ENCODE data around the gene FAM72A.
"Not testable (repeated sequence)": the region's sequence is repeated elsewhere in the genome, so short reads cannot be mapped to it uniquely, and the experiment has no call there.

Gene FAM72A

DNA sequence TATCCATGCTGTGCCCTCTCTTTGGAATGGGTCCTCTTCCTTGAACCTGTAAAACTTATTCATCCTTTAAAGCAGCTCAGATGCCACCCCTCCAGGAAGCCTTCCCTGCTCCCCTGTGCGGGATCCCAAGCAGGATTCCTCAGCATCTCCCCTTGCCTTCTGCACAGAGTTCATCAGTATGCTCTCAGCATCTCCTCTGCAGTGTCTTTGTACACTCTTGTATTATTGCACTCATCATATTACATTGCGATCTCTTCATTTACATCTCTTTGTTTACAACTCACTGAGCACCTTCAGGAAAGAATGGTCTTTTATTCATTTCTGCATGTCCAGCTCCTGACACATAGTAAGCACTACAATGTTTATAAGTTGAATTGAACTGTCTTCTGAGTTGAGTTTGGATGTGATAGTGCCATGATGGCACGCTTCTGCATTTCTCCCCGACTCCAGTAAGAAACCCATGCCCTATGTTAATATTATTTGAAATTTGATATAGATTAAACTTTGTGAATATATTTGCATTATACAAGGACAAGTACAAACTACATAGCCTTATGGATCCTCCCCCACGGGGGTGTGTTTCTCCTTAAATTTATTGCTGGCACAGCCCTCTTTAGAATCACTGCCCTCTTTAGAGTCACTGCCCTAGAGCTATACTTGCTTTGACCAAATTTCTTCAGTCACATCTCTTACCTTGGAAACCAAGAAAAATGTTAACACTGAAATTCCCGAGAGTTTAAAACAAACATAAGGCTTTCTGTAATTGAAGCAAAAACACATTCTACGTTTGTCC, 13.2 kb upstream of the FAM72A start:
- DNase-seq: not testable (repeated sequence)

DNA sequence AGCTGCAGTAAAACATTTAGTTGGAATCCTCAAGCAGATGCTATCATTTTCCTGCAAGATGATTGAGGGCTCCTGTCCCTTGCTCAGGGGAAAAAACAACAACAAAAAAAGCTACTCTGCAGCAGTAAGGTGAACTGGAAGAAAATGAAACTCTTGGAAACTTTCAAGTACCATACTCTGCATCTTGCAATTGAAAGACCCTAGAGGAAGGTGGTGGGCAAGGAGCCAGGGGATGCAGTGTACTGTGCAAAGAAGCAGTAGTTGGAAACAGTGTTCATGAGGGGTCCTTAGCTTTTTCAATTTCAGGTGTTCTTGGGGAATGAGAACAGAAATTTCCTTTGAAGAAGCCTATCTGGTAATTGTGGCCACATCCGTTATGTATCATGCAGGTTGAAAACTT, 8.2 kb upstream of the FAM72A start:
- not testable (repeated sequence) for DNase-seq

DNA sequence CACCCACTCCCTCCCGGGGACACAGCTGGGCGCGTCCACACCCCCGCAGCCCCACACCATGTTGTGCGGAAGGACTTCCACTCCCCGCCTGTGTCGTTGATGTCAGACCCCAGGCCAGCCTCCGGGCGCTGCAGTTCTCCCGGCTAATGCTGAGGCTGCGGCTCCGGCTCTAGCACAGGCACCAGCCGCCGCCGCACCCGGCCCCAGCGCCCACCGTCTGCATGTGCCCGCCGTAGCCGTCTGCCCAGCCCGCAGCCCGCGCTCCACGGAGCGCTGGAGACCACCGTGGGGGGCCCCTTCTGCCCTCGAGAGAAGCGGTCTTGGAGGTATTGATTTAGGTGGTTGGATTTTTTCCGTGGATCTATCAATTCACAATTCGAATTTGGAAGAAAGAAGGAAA, 2.9 kb upstream of the FAM72A start:
- DNase-seq: not testable (repeated sequence)

DNA sequence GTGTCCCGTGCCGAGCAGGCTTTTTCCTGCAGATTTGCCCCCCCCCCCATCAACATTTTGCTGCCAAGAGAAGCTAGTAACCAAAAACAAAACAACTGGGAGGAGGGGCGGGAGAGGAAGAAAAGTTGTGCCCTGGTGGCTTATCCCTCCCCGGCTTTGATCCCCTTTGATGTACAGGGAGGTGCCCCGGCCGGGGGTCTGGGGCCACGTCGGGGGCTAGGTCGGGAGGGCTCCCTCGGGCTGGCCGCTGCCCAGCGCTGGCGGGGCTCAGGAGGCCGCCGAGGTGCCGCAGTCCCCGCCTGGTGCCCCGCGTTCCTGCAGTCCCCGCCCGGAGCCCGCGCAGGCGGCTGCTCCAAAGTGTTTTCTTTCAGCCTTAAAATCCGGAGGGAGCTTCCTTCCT, 2.2 kb upstream of the FAM72A start:
- DNase-seq: not testable (repeated sequence)

DNA sequence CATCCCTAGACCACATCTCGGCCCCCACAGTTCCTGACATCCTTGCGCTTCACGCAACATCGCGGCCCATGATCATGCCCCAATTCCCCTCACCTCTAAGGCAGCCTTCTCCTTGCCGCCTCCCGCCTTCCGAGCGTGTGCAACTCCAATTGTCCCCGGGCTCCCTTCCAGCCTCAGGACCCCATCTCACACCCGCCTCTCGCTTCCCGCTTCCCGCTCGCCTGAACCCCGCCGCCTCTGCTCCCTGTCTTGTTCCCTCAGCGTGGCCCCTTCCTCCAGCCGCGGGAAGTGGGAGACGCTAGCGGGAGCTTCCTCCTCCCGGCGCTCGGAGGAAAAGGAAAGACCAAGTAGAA, 1.5 kb upstream of the FAM72A start:
- DNase-seq: not testable (repeated sequence)

DNA sequence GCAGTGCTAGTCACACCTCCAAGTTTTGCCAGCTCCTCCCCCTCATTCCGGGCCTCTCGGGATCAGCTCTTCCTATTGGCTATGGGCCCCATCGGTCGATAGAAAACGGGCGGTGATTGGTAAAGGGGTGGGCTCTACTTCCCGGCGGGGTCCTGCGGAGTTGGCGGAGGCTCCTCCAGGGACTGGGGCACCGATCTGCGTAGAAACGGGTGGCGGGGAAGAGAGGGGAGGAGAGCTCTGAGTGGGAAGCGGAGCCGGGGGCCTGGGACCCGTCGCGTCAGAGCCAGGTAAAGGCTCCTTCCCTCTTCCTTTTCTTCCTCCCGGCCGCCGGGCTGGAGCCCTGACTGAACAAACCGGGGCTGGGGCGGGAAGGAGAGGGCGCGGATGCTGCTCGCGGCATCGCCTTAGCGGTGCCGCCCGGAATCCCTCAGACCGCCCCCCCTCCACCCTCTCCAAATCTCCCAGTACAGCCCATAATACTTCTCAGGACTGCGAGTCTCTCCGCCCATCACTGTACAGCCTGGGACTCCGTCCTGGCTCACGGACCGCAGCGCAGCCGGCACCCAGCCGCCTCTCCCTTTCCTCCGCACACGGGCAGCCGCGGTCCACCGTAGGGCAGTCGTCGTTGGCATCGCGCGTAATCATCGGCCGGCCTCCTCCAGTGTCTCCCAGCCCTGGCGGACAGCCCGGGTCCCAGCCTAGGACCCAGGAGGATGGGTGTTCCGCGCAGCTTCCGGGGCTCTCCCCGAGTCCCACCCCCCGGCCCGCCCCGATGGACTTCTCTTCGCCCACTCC, 922 bp upstream of the FAM72A start, which contains the start of gene SRGAP2:
Gene SRGAP2, plus strand, starts transcription at position 178 of the 795 bp plus-strand sequence. CDS start 2,430 bp downstream, outside the sequence.
- peak; percentile 28 to 57 for DNase-seq

DNA sequence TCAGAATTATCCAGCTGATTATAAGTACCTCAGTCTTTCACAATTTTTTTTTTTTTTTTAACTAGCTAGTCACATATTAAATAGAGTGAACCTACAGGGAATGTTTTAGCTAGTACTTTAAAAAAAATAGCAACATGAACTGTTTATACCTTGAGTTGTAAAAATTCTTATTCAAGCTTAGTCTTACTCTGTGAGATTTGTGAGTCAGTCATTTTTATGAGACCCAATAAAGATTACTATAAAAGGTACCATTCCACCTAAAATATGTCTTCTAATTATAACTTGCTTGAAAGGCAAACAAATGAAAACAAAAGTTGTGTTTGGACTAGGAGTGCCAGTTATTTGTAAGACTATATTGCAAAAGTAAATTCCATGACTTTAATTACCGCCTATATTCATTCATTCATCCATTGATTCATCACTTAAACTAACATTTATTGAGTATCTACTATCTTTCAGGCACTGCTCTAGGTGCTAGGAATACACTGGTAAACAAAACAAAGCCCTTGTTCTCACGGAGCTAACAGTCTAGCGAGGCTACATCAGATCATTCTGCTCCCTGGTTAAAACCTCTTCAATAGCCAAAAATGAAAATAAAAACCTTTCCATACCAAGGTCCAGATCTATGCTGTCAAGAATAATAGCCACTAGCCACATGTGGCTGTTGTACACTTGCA, 5.8 kb downstream of the FAM72A start:
- DNase-seq: not testable (repeated sequence)

DNA sequence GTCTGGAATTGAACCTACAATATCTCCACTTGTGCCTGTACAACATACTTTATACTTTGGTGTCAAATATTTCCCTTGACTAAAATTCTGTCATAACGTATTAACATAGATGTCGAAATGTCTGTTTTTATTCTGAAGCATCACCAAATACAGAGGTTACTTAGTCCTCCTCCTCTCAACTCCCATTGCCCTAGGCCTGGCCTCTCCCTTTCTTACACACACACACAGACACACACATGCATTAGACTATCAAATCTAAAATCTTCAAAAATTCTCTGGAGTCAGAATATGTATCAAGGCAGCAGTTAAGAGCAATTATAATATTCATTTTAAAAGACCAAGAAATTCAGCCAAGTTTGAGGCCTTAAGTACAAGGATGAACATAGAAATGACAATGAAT, 7.5 kb downstream of the FAM72A start:
- not testable (repeated sequence) for DNase-seq

DNA sequence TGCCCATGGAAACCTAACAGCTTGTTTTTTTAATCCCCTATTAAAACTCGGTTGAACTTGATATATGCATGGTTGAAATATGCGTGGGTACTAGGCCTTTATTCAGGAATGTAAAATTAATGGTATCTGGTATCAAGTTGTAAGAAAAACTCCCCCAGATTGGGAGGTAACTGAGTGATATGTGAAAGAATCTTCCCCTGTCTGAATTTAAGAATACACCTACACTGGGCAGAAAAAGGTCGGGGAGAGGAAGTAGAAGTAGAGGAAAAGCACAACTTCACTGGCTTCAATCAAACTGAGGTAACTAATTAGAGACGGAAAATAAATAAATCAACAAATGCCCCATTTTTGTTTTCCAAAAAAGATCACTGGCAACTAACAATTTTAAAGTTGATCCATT, 15.8 kb downstream of the FAM72A start:
- not testable (repeated sequence) for DNase-seq

DNA sequence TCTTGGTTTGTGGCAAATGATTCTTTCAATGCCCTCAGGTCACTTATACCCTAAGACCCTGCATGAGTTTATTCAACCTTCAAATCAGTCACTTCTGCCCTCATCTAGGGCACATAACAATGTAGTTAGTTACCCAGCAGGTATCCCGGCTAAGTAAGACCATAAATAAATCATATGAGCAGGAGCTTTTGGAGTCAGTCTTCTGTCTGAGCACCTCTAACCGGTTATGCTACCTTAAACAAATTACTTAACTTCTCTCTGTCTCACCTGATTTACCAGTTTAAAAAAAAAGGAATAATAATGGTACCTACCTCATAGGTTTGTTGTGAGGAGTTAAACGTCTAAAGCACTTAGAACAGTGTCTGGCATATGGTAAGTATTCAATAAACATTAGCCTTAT, 16.9 kb downstream of the FAM72A start:
- not testable (repeated sequence) for DNase-seq

DNA sequence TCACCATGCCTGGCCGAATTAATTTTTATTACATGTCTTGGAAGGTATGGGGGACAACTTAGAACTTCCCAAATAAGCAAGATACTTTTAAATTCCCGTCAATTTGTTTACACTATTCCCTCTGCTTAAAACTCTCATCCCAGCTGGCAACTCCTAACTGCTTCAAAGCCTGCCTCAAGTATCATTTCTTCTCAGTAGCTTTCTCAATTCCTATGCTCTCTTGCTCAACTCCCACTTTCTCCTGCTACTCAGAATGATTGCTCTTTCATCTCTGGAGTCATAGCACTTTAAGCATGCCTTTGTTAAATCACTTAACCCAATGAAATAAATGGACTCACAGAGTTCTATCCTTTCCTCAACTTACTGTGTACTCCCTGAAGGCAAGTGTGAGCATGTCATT, 18.9 kb downstream of the FAM72A start:
- not testable (repeated sequence) for DNase-seq

DNA sequence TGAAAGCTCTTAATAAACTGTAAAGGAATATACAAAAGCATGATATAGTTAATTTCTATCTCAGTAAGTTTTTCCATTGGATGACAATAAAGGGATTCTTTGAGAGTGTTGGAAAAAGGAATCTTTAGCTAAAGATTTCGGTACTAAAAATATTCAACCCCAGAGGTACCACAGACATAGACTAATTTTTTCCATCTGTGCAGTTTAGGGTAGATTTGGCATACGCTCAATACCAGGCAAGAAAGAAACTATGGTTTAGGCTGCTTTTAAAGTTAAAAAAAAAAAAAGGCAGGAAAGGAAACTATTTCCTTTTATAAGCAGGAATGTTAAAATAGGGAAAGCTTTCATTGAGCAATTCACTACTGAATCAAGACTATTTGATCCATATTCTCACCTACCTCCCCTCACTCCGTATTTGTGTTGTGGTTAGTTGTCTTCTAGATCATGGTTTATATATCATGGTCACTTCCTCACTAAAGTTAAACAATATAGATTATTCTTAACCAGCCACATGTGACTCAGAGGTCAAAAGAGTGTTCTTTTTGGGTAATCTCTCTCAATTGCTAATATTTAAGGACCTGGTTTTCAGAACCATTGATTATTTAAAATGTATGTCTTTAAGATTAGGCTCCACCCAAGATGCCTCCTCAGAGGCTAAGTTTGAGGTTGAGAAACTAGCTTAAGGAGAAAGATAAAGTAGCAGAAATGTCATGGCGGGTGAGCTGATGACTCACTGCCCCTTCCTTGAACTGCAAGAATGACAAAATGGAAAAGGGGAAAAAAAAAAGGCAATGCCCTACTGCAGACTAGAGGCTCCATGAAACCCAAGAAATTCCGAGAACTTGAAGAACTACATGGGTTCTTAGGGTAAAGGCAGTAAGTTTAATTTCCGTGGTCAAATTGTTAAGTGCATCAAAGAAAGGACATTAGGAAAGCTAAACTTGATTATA, 20.0 kb downstream of the FAM72A start:
- not testable (repeated sequence) for DNase-seq

DNA sequence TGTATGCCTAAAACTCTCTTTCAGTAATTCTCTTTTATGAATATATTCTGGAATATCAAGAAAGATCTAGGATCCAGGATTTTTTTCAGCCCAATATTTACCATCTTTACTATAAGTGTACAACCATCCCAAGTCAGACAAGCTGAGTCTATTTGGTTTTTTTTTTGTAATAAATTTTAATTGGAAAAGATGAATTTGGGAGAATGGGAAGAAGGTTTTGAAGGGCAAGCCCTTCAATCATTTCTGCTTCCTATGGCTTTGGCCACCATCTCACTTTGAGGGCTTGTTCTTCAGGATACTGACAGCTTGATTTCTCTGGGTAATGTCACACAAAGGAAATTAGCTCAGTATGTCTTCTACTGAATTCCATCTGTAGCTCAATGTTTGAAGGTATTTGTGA, 23.0 kb downstream of the FAM72A start:
- DNase-seq: not testable (repeated sequence)

DNA sequence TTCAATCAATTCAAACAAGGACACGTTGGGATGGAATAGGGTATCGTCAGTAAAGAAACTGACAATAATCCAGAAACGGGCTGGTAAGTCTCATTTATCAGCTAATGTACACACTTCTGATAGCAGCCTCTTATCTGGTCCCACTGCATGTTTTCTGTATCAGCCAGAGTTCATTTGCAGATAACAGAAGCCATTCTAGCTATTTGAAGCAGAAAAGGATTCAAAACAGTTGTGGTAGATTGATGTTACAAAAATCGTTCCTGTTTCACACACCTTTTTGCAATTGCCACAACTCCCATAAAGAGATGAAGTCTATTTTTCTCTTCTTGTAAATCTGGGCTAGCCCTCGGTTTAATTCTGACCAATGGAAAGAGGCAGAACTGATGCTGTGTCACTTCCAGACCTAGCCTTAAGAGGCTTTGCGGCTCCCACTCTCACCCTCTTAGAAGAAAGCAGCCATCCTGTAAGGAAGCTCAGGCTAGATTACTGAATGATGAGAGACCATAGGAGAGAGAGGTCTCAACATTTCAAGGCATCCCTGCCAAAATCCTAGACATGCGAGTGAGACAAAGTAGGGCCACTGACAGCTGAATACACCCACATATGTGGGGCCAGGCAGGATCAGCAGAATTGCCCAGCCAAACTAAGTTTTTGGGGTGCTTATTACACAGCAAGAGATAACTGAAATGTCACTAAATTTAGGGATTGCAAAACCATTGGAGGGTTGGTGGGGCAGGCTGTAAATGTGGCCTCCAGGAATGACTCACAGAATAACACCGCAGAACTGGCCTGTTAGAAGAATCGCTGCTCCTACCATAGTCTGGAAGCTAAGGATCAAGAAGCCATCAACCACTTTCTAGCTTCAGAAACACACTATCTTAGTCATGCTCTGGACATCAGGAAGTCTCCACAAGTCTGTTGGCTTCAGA, 24.3 kb downstream of the FAM72A start:
- not testable (repeated sequence) for DNase-seq

DNA sequence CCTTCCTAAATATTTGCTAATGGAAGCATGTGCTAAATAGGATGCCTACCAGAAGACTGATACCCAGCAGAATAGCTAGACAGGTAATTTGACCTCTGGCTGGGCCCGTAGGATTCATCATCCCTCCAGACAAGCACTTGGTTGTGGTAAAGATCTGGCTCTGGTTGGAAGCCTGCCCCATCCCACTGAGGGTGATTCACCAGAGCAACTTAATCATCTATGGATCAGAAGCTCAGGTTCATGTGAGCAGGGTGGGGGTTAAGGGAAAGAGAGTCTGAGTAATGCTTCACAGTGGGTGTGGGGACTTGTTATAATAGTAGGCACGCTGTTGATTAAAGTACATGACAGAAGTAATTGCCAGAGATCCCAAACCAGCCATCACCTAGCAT, 26.5 kb downstream of the FAM72A start:
- not testable (repeated sequence) for DNase-seq

DNA sequence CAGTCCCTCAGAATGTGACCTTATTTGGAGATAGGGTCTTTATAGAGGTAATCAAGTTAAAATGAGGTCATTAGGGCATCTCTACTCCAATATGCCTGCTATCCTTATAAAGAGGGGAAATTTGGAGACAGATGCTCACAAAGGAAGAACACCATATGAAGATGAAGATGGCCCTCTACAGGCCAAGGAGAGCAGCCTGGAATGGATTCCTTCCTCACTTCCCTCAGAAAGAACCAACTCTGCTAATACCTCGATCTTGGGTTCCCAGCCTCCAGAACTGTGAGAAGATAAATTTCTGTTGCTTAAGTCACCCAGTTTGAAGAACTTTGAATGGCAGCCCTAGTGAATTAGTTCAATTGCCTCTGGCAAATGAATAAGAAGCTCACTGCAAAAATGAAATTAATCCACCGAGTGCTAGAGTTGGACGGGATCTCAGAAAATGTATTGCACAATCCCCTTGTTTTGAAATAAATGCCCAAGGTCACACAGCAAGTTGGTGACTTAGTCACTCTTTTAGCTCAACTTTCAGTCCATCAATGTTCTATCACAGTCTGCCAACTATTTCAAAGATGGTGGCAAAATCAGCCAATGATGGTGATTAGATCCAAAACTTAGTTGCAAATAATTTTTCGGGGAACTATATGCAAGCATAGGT, 27.1 kb downstream of the FAM72A start:
- DNase-seq: not testable (repeated sequence)

DNA sequence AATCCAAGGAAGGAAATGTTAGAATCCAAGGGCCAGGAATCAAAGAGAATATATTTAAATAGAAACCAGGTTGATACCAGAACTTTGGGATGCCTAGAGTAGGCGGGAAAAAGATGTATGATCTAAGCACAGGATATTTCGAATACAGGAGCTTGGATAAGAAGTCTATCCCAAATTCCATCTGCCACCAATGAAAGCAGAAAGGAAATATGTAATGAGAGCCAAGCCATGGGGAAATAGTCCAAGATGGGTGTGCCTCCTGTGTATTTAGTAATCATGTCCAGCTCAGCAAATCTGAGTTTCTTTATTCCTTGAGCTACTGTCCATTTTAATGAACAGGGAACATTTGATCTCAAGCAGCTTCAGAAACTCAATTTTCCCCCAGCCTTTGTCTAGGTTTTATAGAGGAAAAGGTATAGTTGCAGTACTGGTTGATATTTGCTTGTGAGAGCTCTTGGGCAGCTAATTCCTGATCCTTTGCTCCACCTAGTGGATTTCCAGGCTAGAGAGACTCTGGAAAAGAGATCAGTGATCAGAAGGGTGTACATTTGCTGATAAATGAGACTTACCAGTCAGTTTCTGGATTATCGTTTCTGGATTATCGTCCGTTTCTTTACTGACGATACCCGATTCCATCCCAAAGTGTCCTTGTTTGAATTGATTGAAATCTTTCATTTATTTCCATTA, 28.3 kb downstream of the FAM72A start:
- not testable (repeated sequence) for DNase-seq

DNA sequence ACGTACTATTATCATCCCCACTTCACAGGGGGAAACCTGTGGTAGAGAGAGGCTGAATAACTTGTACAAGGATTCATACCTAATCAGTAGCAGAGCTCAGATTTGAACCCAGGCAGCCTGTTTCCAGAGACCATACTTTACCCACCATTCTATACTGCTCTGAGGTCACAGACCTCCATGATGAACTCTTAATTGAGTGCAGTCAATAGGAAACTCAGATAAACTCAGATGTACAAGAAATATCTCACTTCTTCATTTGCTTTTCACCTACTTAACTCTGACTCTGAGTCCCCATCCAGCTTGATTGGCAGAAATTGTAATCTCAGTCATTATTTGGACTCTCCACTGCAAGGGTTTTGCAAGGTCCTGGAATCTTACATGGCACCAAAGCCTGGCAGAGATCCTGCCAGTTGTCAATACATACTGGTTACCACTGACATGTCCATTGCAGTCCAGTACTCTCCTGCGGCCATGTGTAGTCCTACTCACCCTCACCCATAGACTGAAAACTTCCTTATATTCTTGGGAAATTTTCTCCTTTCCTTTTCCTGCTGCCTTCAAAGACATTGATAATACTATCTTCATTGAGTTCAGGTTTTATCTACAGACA, 29.4 kb downstream of the FAM72A start:
- not testable (repeated sequence) for DNase-seq

DNA sequence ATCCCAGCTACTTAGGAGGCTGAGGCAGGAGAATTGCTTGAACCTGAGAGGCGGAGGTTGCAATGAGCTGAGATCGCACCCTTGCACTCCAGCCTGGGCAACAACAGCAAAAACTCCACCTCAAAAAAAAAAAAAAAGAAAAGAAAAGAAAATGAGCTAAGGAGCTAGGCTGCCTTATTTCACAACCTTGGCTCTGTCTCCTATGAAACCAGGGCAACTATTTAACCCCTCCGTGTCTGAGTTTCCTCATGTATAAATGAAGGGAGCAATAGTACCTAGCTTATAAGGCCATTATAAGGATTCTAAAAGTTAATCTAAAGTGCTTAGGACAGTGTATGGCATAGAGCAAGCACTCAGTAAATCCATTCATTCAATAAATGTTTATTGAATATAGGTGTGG, 32.8 kb downstream of the FAM72A start:
- not testable (repeated sequence) for DNase-seq

Data from NCI-H187 (cell line).